ENCODE data around the gene FAM120B.
A peak's percentile ranks its signal among the peaks of the same experiment; 100 is the strongest.

FAM120B gene

GRCh38 chr6:170294298-170294730 is 12.2 kb upstream of the FAM120B start:
- DNase-seq: no peak
- TF ChIP-seq GATA1 (IDR thresholded peaks at IDR 0.05; ENCODE audit: low read depth, low read length) (no peak), POLR2A (IDR thresholded peaks at IDR 0.05; ENCODE audit: low read length) (no peak)

GRCh38 chr6:170294813-170295509 is 11.6 kb upstream of the FAM120B start:
- DNase-seq: no peak
- no peak for TF ChIP-seq POLR2A (IDR thresholded peaks at IDR 0.05; ENCODE audit: low read length)

GRCh38 chr6:170295510-170296422 is 10.8 kb upstream of the FAM120B start:
- DNase-seq: peak in 1 of 2 experiments; percentile 14
- no peak for TF ChIP-seq GATA1 (IDR thresholded peaks at IDR 0.05; ENCODE audit: low read depth, low read length)
- TF ChIP-seq POLR2A (IDR thresholded peaks at IDR 0.05; ENCODE audit: low read length): no peak

- DNase-seq: no peak
- TF ChIP-seq GATA1 (IDR thresholded peaks at IDR 0.05; ENCODE audit: low read depth, low read length) (no peak), POLR2A (IDR thresholded peaks at IDR 0.05; ENCODE audit: low read length) (no peak)
Measured at GRCh38 chr6:170296423-170296745, 10.2 kb upstream of the FAM120B start.

GRCh38 chr6:170296746-170297575 is 9.6 kb upstream of the FAM120B start:
- no peak for TF ChIP-seq GATA1 (IDR thresholded peaks at IDR 0.05; ENCODE audit: low read depth, low read length)
- TF ChIP-seq POLR2A (IDR thresholded peaks at IDR 0.05; ENCODE audit: low read length): no peak

GRCh38 chr6:170297576-170298330 is 8.8 kb upstream of the FAM120B start:
- no peak for DNase-seq
- TF ChIP-seq GATA1 (IDR thresholded peaks at IDR 0.05; ENCODE audit: low read depth, low read length) (no peak), POLR2A (IDR thresholded peaks at IDR 0.05; ENCODE audit: low read length) (no peak)

More at GRCh38 chr6:170296746-170297575, 9.6 kb upstream of the FAM120B start:
- DNase-seq: no peak

GRCh38 chr6:170298688-170299087 is 7.9 kb upstream of the FAM120B start:
- no peak for DNase-seq
- TF ChIP-seq GATA1 (IDR thresholded peaks at IDR 0.05; ENCODE audit: low read depth, low read length) (no peak), POLR2A (IDR thresholded peaks at IDR 0.05; ENCODE audit: low read length) (no peak)

- TF ChIP-seq POLR2A (IDR thresholded peaks at IDR 0.05; ENCODE audit: low read length): no peak
- TF ChIP-seq GATA1 (IDR thresholded peaks at IDR 0.05; ENCODE audit: low read depth, low read length): no peak
- no peak for DNase-seq
Measured at GRCh38 chr6:170301184-170301583, 5.4 kb upstream of the FAM120B start.

- peak in 1 of 2 experiments; percentile 27 for DNase-seq
- TF ChIP-seq GATA1 (IDR thresholded peaks at IDR 0.05; ENCODE audit: low read depth, low read length) (no peak), POLR2A (IDR thresholded peaks at IDR 0.05; ENCODE audit: low read length) (no peak)
Measured at GRCh38 chr6:170305805-170306323, 694 bp upstream of the FAM120B start.

GRCh38 chr6:170307080-170307545 is 555 bp downstream of the FAM120B start:
- TF ChIP-seq POLR2A (IDR thresholded peaks at IDR 0.05; ENCODE audit: low read length): no peak
- TF ChIP-seq GATA1 (IDR thresholded peaks at IDR 0.05; ENCODE audit: low read depth, low read length): no peak
- DNase-seq: no peak

- TF ChIP-seq POLR2A (IDR thresholded peaks at IDR 0.05; ENCODE audit: low read length): no peak
- TF ChIP-seq GATA1 (IDR thresholded peaks at IDR 0.05; ENCODE audit: low read depth, low read length): no peak
Measured at GRCh38 chr6:170308761-170309160, 2.2 kb downstream of the FAM120B start.

GRCh38 chr6:170311696-170312095 is 5.1 kb downstream of the FAM120B start:
- TF ChIP-seq GATA1 (IDR thresholded peaks at IDR 0.05; ENCODE audit: low read depth, low read length) (no peak), POLR2A (IDR thresholded peaks at IDR 0.05; ENCODE audit: low read length) (no peak)
- no peak for DNase-seq

More at GRCh38 chr6:170308761-170309160, 2.2 kb downstream of the FAM120B start:
- DNase-seq: no peak

GRCh38 chr6:170312876-170313275 is 6.3 kb downstream of the FAM120B start:
- no peak for DNase-seq

More at GRCh38 chr6:170312876-170313275, 6.3 kb downstream of the FAM120B start:
- TF ChIP-seq GATA1 (IDR thresholded peaks at IDR 0.05; ENCODE audit: low read depth, low read length) (no peak), POLR2A (IDR thresholded peaks at IDR 0.05; ENCODE audit: low read length) (no peak)
